Eye (tissue), 1 donor: ENCODE data around the gene CLEC5A.
A peak's percentile ranks its signal among the peaks of the same experiment; 100 is the strongest.
"Not testable (repeated sequence)": the region's sequence is repeated elsewhere in the genome, so short reads cannot be mapped to it uniquely, and the experiment has no call there.

ENCODE experiments used
- DNase-seq: peaks from one replicate; pipeline ENCODE4 v3.0.0-alpha.2; 2015

The CLEC5A gene

DNA sequence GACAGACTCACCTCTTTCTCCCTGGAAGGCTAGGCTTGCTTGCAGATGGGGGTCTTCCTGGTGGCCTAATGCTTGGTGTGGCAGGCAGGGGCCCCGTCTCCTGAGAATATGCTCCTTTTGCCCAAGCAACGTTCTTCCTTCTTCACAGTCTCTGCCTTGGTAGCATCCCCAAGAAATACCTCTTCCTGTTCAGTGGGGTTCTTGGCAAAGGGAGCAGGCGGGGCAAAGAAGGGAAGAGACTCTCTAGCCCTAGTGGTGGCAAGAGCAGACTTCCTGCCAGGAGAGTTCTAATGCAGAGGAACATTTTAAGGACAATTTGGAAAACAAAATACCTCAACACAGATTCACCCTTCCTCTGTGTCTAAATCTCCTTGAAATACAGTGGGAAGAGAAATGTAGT, at the start of gene CLEC5A:
Gene CLEC5A (minus strand): TSS at position 179 of the 400 bp plus-strand sequence. CDS start 682 bp downstream, outside the sequence.
- no peak for DNase-seq

GRCh38 chr7:141993354-141993753, 46.6 kb upstream of the CLEC5A start:
- no peak for DNase-seq

DNA sequence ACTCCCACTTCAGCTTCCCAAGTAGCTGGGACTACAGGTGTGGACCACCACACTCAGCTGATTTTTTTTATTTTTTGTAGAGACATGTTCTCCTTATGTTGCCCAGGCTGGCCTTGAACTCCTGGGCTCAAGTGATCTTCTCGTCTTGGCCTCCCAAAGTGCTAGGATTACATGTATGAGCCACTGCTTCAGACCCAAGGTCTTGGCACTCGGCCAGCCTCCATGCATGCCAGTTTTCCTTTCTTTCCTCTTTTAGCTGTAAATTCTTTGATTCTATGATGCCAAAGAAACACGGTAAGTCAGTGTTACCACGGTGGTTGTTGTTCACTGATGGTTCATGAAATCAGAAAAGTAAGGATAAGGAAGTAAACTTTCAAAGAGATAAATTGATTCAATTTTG, 45.9 kb upstream of the CLEC5A start:
- no peak for DNase-seq

- no peak for DNase-seq
Observed at GRCh38 chr7:141992156-141992555, 45.4 kb upstream of the CLEC5A start.

- DNase-seq: no peak
Observed at GRCh38 chr7:141991140-141991539, 44.4 kb upstream of the CLEC5A start.

- no peak for DNase-seq
Observed at GRCh38 chr7:141990011-141990725, 43.4 kb upstream of the CLEC5A start.

DNA sequence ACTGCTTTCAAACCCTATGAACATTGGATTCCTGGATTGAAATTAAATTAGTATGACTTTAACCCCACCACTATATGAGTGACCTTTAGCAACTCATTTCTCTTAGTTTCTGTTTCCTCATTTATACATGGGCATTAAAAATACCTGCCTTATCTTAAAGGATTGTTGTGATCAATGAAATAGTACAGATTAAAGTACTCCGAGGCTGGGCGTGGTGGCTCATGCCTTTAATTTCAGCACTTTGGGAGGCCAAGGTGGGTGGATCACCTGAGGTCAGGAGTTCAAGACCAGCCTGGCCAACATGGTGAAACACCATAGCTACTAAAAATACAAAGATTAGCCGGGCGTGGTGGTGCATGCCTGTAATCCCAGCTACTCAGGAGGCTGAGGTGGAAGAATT, 41.0 kb upstream of the CLEC5A start:
- not testable (repeated sequence) for DNase-seq

DNA sequence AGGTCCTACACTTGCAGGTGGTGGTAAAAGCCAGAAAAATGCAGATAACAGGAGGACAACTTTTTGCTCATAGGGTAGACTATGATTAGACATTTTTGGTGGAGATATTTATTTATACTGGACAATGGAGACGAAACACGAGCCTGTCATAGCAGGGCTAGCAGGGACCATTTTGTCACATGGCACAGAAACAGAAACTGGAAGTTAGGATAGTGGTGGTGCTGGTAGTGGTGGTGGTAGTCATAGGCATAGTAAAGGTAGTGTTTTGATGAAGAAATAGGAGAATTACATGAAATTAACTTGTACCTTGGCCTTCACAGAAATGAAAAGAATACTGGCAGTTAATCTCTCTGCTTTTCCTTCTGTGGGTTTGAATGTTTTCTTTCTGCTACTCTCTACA, 40.1 kb upstream of the CLEC5A start:
- DNase-seq: no peak

GRCh38 chr7:141985926-141986325, 39.2 kb upstream of the CLEC5A start:
- not testable (repeated sequence) for DNase-seq

DNA sequence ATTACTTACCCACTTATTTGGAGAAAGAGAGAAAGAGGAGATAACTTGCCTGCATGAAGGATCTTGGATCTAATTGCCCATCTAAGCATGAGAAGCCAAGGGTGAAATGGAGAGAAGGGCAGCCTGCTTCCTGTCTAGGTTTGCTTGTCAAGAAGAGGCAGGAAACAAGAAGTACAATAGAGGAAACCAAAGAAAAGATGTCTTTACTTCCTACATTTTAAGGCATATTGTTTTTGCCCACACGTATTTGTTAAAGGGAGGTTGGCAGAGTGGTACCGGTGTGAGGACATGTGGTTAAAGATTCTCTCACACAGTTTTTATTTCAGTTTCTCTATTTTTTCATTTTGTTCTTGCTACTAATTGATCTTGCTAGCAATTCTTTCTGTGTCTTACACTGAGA, 32.8 kb upstream of the CLEC5A start:
- DNase-seq: no peak

- no peak for DNase-seq
Observed at GRCh38 chr7:141978351-141978750, 31.6 kb upstream of the CLEC5A start.

GRCh38 chr7:141976524-141977245, 29.9 kb upstream of the CLEC5A start:
- no peak for DNase-seq

DNA sequence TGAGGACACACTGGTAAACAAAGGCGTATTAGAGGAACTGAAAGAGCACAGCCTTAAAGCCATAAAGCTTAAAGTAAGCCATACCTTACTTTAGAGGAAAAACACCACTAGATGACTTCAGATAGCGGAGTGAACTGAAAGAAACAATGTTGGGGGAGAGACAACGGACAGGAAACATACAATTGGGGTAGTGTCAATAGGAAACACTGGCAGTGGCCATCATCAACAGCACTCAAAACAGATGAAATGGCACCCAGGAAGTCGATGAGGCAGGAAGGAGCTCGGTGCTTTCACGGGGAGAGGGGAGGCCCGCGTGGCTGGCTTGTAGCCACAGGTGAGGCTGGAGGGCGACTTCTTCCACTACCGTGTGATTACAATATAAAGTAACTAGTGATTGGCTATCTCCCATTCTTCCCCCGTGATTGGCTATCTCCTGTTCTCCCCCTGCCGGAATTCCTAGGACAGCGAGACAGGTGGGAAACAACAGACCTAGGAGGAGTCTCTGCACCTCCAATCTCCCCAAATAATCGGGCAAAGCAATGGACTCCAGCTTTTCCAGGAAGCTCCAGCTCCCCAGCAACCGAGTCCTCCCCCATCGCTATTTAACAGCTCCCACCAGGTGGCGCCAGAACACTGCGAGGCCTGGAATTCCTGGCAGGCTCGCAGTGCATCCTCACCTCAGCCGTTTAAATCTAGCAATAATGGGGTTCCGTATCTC, 29.2 kb upstream of the CLEC5A start:
- peak; percentile 86 for DNase-seq

DNA sequence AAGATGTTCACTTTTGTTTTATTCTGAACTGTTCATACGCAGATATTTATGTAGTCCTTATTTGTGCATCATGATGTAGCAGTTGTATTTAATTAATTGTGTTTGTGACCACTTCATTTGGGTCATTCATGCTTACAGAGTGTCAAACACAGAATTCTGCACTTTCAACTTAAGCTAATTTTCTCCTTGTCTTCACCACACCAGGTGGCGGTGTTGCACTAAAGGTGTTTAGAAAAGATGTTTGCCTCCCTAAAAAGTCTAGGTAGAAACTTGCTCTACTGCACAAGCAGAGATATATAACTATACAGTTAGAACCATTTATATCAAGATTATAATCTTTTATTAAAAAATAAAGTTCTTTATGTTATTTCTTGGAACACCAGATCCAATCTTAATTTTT, 28.1 kb upstream of the CLEC5A start:
- DNase-seq: peak; percentile 4

GRCh38 chr7:141973673-141974072, 26.9 kb upstream of the CLEC5A start, which contains the start of gene TAS2R38:
TAS2R38 (minus strand) TSS chr7:141973773; CDS start chr7:141973689, 84 bp downstream.
- no peak for DNase-seq

DNA sequence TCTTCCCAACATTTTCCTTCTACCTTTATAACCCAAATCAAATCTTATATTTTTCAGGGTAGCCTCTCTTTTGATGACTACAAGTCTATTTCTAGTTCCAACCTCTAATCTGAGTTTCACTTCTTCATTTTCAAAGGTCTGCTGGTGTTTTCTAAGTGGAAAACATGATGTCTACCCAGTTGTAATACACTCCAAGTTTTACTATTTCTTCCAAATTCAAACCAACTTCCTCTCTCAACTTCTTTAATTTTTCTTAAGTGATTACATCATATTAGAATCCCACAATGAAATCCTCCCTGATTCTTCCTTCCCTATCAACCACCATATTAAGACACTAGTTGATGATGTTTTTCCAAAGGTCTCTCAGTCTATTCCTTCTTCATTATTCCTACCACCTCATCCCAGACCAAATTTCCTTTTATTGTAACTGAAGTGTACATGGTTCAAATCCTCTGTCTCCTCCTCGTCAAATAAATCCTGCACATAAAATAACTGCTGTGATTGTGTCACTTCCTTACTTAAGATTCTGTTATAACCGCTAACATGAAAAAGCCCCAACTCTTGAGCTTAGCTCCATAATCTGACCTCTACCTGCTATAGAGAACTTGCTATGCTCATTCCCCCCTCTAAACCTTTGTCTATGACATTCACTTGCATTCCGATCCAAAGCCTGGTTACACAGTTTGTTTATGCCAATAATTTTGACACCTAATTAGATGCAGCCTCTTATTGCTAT, 14.1 kb upstream of the CLEC5A start:
- no peak for DNase-seq

DNA sequence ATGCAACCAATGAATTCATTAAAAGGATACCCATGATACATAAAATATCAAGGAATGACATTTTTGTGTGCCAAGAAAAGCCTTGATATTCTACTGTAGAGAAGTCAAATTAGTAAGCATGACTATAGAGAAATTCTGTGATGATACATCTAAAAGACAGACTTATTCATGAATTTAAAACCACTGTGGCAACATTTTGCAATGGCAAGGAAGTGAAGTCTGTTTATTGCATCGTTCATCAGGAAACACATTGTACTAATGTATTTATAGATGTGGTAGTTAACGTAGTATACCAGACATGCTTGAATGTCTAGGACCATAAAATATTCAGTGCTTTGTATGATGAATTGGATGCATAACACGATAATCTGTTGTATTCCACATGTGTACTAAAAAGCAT, 9.3 kb upstream of the CLEC5A start:
- DNase-seq: no peak

GRCh38 chr7:141954334-141954733, 7.6 kb upstream of the CLEC5A start:
- DNase-seq: no peak

DNA sequence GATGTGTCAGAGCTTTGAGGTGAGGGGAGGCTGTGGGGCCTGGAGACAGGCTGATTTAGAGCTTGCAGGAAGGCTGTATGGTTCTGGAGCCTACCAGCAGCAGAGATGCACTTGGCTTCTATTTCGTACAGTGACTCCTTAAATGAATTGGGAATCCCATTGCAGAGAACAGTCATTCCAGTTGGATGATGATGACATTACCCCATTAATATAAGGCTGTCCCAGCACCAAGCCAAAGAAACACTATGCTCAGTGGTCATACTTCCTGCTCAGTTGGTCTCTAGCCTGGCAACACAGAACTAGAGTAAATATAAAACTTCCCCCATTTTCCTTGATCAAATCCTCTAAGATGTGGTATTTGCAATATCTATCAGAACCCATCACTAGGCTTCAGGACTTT, 5.7 kb upstream of the CLEC5A start:
- DNase-seq: no peak

DNA sequence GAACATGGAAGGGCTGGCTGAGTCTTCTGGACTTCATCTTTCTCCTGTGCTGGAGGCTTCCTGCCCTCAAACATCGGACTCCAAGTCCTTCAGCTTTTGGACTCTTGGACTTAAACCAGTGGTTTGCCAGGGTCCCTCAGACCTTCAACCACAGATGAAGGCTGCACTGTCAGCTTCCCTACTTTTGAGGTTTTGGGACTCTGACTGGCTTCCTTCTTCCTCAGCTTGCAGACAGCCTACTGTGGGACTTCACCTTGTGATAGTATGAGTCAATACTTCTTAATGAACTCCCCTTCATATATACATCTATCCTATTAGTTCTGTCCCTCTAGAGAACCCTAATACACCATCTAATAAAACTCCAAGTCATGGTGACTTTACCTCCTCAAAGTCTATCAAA, 4.0 kb upstream of the CLEC5A start:
- no peak for DNase-seq

- DNase-seq: peak; percentile 10
Observed at GRCh38 chr7:141949911-141950310, 3.1 kb upstream of the CLEC5A start.

DNA sequence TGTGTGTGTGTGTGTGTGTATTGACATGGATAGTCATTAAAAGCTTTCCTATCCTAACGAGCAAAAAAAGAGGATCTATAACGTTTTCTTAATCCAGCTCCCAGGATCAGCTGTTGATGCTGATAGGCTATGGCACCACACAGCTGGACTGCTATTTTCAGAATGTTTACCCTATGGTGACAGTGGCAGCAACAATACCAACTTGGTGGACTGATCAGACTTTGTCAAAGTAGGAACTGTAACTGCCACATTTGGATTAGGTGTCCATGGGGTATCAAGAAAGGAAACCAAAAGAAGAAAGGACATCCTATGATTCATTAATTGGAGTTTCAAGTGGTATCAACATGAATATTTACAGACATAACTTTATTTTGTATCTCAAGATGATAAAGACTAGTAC, 2.7 kb upstream of the CLEC5A start:
- peak; percentile 86 for DNase-seq

DNA sequence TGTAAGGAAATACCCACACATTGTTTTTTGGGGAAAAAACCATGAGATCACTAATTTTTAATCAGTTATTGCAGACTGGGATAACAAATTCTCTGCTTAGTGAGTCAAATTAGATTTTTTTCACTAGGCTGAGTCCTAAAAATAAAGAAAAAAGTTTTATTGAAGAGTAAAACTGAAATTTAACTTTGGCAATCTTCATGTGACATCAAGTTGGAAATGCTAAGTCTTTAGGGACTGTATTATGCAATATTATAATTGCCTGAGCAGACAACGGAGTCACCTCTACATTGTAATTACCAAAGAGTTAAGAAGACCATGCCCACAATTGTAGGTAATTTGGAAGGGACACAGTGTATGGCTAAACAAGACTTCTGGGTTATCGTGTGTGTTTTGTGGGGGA, 2.2 kb upstream of the CLEC5A start:
- DNase-seq: no peak
